ENCODE results near the gene ZNF483. TPM values are rescaled to one million over a fixed set of nuclear protein-coding genes. Genes with fewer than 3 reads are reported as not detected.

ZNF483 gene
- total and polyA plus RNA-seq, 4 donors: 0.03 to 2.5 (median 0.65) TPM

DNA sequence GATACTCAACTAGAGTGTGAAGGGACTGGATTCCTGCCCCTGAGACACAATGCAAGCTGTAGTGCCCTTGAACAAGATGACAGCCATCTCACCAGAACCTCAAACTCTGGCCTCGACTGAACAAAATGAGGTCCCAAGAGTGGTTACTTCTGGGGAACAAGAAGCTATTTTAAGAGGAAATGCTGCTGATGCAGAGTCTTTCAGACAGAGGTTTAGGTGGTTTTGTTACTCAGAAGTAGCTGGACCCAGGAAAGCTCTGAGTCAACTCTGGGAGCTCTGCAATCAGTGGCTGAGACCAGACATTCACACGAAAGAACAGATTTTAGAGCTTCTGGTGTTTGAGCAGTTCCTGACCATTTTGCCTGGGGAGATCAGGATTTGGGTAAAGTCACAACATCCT is 2.4 kb downstream of the ZNF483 start:
- H3K4me3 ChIP-seq (ENCODE audit: low read depth in 1 of 3, low read length in 3 of 3): no peak overlapping the region
- peaks cover 0 to 16% (median 5%) of the 10 kb centered on the region in 4 donors for H3K9me3 ChIP-seq (ENCODE audit: control insufficient read depth in 4 of 4, low read length in 3 of 4)
- DNase-seq (ENCODE audit: low spot score): no peak
- H3K36me3 ChIP-seq (ENCODE audit: control insufficient read depth in 4 of 4, insufficient read depth in 3 of 4, low read depth in 1 of 4, low read length in 3 of 4): no peaks in the 10 kb centered on the region
- no peak for TF ChIP-seq HNF4A (conservative IDR thresholded peaks at IDR 0.05)
- 97% methylated on average over 2 of the region's 2 CpGs for WGBS
- H3K9ac ChIP-seq (ENCODE audit: low read depth in 1 of 2, low read length in 2 of 2): no peak overlapping the region
- H3K27me3 ChIP-seq (ENCODE audit: control insufficient read depth in 4 of 4, insufficient read depth in 4 of 4, low read length in 3 of 4): no peaks in the 10 kb centered on the region
- no peak overlapping the region for H3K27ac ChIP-seq (ENCODE audit: low read depth in 1 of 2, low read length in 2 of 2)
- peaks cover 3 to 14% (median 9%) of the 10 kb centered on the region in 4 donors for H3K4me1 ChIP-seq (ENCODE audit: control insufficient read depth in 4 of 4, insufficient read depth in 4 of 4, low read length in 3 of 4)

DNA sequence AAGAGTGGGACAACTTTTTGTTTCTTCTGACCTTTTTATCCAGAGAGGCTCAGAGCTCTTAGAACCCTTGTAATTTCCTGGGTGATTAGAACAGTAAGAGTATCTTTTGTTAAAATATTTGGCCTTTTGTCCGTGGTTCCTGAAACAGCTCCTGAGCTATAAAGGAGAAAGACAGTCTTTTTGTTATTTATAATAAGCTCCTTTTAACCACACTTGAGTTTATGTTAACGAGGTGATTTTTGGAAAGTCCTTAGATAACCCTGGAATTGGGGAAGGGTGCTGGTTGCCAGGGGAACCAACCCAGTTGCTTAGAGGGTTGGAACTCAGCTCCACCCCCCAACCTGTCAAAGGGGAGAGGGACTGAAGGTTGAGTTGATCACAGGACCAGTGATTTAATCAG is 4.8 kb downstream of the ZNF483 start:
- peaks cover 3 to 13% (median 9%) of the 10 kb centered on the region in 4 donors for H3K4me1 ChIP-seq (ENCODE audit: control insufficient read depth in 4 of 4, insufficient read depth in 4 of 4, low read length in 3 of 4)
- H3K9me3 ChIP-seq (ENCODE audit: control insufficient read depth in 4 of 4, low read length in 3 of 4): peaks cover 3 to 24% (median 8%) of the 10 kb centered on the region in 4 donors
- DNase-seq (ENCODE audit: low spot score): no peak
- H3K36me3 ChIP-seq (ENCODE audit: control insufficient read depth in 4 of 4, insufficient read depth in 3 of 4, low read depth in 1 of 4, low read length in 3 of 4): peaks cover 0 to 2% (median 0%) of the 10 kb centered on the region in 4 donors
- 37% methylated on average over 2 of the region's 2 CpGs for WGBS
- TF ChIP-seq SP1 (IDR thresholded peaks at IDR 0.05) (no peak), TAF1 (conservative IDR thresholded peaks at IDR 0.05) (no peak), EGR1 (IDR thresholded peaks at IDR 0.05; ENCODE audit: low read depth in 2 of 2) (no peak), FOXA2 (IDR thresholded peaks at IDR 0.05) (no peak)
- TF ChIP-seq, protein P1, sequence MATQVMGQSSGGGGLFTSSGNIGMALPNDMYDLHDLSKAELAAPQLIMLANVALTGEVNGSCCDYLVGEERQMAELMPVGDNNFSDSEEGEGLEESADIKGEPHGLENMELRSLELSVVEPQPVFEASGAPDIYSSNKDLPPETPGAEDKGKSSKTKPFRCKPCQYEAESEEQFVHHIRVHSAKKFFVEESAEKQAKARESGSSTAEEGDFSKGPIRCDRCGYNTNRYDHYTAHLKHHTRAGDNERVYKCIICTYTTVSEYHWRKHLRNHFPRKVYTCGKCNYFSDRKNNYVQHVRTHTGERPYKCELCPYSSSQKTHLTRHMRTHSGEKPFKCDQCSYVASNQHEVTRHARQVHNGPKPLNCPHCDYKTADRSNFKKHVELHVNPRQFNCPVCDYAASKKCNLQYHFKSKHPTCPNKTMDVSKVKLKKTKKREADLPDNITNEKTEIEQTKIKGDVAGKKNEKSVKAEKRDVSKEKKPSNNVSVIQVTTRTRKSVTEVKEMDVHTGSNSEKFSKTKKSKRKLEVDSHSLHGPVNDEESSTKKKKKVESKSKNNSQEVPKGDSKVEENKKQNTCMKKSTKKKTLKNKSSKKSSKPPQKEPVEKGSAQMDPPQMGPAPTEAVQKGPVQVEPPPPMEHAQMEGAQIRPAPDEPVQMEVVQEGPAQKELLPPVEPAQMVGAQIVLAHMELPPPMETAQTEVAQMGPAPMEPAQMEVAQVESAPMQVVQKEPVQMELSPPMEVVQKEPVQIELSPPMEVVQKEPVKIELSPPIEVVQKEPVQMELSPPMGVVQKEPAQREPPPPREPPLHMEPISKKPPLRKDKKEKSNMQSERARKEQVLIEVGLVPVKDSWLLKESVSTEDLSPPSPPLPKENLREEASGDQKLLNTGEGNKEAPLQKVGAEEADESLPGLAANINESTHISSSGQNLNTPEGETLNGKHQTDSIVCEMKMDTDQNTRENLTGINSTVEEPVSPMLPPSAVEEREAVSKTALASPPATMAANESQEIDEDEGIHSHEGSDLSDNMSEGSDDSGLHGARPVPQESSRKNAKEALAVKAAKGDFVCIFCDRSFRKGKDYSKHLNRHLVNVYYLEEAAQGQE (IDR thresholded peaks at IDR 0.05): no peak
- H3K4me3 ChIP-seq (ENCODE audit: low read depth in 1 of 3, low read length in 3 of 3): no peak overlapping the region
- H3K27me3 ChIP-seq (ENCODE audit: control insufficient read depth in 4 of 4, insufficient read depth in 4 of 4, low read length in 3 of 4): no peaks in the 10 kb centered on the region
- H3K9ac ChIP-seq (ENCODE audit: low read depth in 1 of 2, low read length in 2 of 2): no peak overlapping the region
- H3K27ac ChIP-seq (ENCODE audit: low read depth in 1 of 2, low read length in 2 of 2): no peak overlapping the region

DNA sequence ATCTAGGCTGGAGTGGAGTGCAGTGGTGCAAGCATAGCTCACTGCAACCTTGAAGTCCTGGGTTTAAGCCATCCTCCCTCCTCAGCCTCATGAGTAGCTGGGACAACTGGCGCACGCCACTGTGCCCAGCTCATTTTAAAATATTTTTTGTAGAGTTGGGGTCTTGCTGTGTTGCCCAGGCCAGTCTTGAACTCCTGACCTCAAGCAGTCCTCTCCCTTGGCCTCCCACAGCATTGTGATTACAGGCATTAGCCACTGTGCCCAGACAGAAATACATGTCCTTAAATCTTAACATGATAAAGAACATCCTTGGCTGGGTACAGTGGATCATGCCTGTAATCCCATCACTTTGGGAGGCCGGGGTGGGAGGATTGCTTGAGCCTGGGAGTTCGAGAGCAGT is 6.7 kb downstream of the ZNF483 start:
- peaks cover 8 to 20% (median 12%) of the 10 kb centered on the region in 4 donors for H3K9me3 ChIP-seq (ENCODE audit: control insufficient read depth in 4 of 4, low read length in 3 of 4)
- H3K27me3 ChIP-seq (ENCODE audit: control insufficient read depth in 4 of 4, insufficient read depth in 4 of 4, low read length in 3 of 4): no peaks in the 10 kb centered on the region
- H3K27ac ChIP-seq (ENCODE audit: low read depth in 1 of 2, low read length in 2 of 2): no peak overlapping the region
- H3K9ac ChIP-seq (ENCODE audit: low read depth in 1 of 2, low read length in 2 of 2): no peak overlapping the region
- peaks cover 0 to 2% (median 0%) of the 10 kb centered on the region in 4 donors for H3K36me3 ChIP-seq (ENCODE audit: control insufficient read depth in 4 of 4, insufficient read depth in 3 of 4, low read depth in 1 of 4, low read length in 3 of 4)
- no peak for DNase-seq (ENCODE audit: low spot score)
- H3K4me3 ChIP-seq (ENCODE audit: low read depth in 1 of 3, low read length in 3 of 3): no peak overlapping the region
- 98% methylated on average over 4 of the region's 4 CpGs for WGBS
- no peaks in the 10 kb centered on the region for H3K4me1 ChIP-seq (ENCODE audit: control insufficient read depth in 4 of 4, insufficient read depth in 4 of 4, low read length in 3 of 4)
- TF ChIP-seq, protein P2, sequence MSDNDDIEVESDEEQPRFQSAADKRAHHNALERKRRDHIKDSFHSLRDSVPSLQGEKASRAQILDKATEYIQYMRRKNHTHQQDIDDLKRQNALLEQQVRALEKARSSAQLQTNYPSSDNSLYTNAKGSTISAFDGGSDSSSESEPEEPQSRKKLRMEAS (IDR thresholded peaks at IDR 0.05): no peak
- TF ChIP-seq NR2F2 (IDR thresholded peaks at IDR 0.05) (no peak), FOXA2 (IDR thresholded peaks at IDR 0.05) (no peak), FOXA1 (IDR thresholded peaks at IDR 0.05) (no peak), EGR1 (IDR thresholded peaks at IDR 0.05; ENCODE audit: low read depth in 2 of 2) (no peak), TAF1 (conservative IDR thresholded peaks at IDR 0.05) (no peak), GABPA (IDR thresholded peaks at IDR 0.05 in 1 of 2, conservative IDR thresholded peaks at IDR 0.05 in 1 of 2) (no peak), RXRA (IDR thresholded peaks at IDR 0.05) (no peak), HNF4A (conservative IDR thresholded peaks at IDR 0.05) (no peak), RAD21 (IDR thresholded peaks at IDR 0.05) (no peak), JUND (IDR thresholded peaks at IDR 0.05) (no peak), YY1 (IDR thresholded peaks at IDR 0.05) (no peak)
- TF ChIP-seq, protein P3, sequence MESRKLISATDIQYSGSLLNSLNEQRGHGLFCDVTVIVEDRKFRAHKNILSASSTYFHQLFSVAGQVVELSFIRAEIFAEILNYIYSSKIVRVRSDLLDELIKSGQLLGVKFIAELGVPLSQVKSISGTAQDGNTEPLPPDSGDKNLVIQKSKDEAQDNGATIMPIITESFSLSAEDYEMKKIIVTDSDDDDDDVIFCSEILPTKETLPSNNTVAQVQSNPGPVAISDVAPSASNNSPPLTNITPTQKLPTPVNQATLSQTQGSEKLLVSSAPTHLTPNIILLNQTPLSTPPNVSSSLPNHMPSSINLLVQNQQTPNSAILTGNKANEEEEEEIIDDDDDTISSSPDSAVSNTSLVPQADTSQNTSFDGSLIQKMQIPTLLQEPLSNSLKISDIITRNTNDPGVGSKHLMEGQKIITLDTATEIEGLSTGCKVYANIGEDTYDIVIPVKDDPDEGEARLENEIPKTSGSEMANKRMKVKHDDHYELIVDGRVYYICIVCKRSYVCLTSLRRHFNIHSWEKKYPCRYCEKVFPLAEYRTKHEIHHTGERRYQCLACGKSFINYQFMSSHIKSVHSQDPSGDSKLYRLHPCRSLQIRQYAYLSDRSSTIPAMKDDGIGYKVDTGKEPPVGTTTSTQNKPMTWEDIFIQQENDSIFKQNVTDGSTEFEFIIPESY (IDR thresholded peaks at IDR 0.05): no peak
- TF ChIP-seq, protein P4, sequence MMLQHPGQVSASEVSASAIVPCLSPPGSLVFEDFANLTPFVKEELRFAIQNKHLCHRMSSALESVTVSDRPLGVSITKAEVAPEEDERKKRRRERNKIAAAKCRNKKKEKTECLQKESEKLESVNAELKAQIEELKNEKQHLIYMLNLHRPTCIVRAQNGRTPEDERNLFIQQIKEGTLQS (IDR thresholded peaks at IDR 0.05): no peak
- TF ChIP-seq, protein P1 (IDR thresholded peaks at IDR 0.05): no peak
- TF ChIP-seq, protein P5, sequence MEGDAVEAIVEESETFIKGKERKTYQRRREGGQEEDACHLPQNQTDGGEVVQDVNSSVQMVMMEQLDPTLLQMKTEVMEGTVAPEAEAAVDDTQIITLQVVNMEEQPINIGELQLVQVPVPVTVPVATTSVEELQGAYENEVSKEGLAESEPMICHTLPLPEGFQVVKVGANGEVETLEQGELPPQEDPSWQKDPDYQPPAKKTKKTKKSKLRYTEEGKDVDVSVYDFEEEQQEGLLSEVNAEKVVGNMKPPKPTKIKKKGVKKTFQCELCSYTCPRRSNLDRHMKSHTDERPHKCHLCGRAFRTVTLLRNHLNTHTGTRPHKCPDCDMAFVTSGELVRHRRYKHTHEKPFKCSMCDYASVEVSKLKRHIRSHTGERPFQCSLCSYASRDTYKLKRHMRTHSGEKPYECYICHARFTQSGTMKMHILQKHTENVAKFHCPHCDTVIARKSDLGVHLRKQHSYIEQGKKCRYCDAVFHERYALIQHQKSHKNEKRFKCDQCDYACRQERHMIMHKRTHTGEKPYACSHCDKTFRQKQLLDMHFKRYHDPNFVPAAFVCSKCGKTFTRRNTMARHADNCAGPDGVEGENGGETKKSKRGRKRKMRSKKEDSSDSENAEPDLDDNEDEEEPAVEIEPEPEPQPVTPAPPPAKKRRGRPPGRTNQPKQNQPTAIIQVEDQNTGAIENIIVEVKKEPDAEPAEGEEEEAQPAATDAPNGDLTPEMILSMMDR (IDR thresholded peaks at IDR 0.05; ENCODE audit: low read depth, low read length, missing input control): no peak
